ENCODE results near the gene PRAC1. TPM values are rescaled to one million over a fixed set of nuclear protein-coding genes. Genes with fewer than 3 reads are reported as not detected.

Gene PRAC1
- total and polyA plus RNA-seq, 2 of the 8 experiments (the other 6 are each of a cell fraction or from before 2014, with no cell fraction given): not detected

- Histone ChIP-seq H3K23me2 (ENCODE audit: low read depth, low read length) (peaks cover 7% of the 10 kb centered on the region; the same call in 1 of the 2 replicates), H3K4me3 (ENCODE audit: extremely low read depth in 1 of 4, insufficient read depth in 2 of 4, low read depth in 3 of 4, low read length in 4 of 4) (no peak overlapping the region), H3K27me3 (replicated peaks in 1 of 4; ENCODE audit: control insufficient read depth in 3 of 4, extremely low read depth in 1 of 4, insufficient read depth in 3 of 4, low read length in 3 of 4) (peaks cover 53 to 86% (median 72%) of the 10 kb centered on the region in 4 experiments), H3K4me1 (replicated peaks in 1 of 4; ENCODE audit: control insufficient read depth in 3 of 4, insufficient read depth in 4 of 4, low read length in 3 of 4) (peaks cover 11 to 31% (median 20%) of the 10 kb centered on the region in 4 experiments; a peak in 6 of 7 replicates), H3K9ac (replicated peaks in 1 of 4; ENCODE audit: extremely low read depth in 1 of 4, low read depth in 3 of 4, low read length in 3 of 4) (no peak overlapping the region), H3K14ac (ENCODE audit: insufficient read length) (no peak overlapping the region), H2AK5ac (ENCODE audit: low read depth, low read length) (no peak overlapping the region), H3K23ac (ENCODE audit: insufficient read length) (no peak overlapping the region), H3K4me2 (ENCODE audit: insufficient read depth in 1 of 2, low read depth in 2 of 2, low read length in 2 of 2) (peak overlapping the region in 1 of 2 experiments; percentile 77; a peak in 1 of 4 replicates), H3K36me3 (ENCODE audit: control insufficient read depth in 2 of 4, insufficient read depth in 4 of 4, low read length in 3 of 4) (no peaks in the 10 kb centered on the region; a peak in 1 of 8 replicates), H4K5ac (ENCODE audit: insufficient read length, low read depth, low read length) (no peak overlapping the region), H3K79me1 (ENCODE audit: low read depth, low read length) (no peaks in the 10 kb centered on the region; the same call in 1 of the 2 replicates), H3K18ac (ENCODE audit: extremely low read depth, low read length) (no peak overlapping the region), H2BK12ac (ENCODE audit: low read depth, low read length) (no peak overlapping the region), H2BK20ac (ENCODE audit: low read length) (no peak overlapping the region), H3K56ac (replicated peaks; ENCODE audit: insufficient read length, low read depth, low read length) (no peak overlapping the region), H3K9me3 (ENCODE audit: insufficient read depth in 2 of 2, low read depth in 1 of 2, low read length in 1 of 2) (no peaks in the 10 kb centered on the region), H4K8ac (ENCODE audit: extremely low read depth, insufficient read depth, low read length) (no peak overlapping the region), H3K79me2 (ENCODE audit: control insufficient read depth in 1 of 2, insufficient read depth in 2 of 2, low read length in 2 of 2) (no peaks in the 10 kb centered on the region), H4K91ac (replicated peaks; ENCODE audit: insufficient read length, low read length) (no peak overlapping the region), H3K27ac (ENCODE audit: low read depth, low read length) (no peak overlapping the region), H2BK5ac (ENCODE audit: low read depth, low read length) (no peak overlapping the region), H2BK15ac (ENCODE audit: low read length) (no peak overlapping the region), H2BK120ac (replicated peaks; ENCODE audit: low read depth, low read length) (no peak overlapping the region), H3K4ac (replicated peaks; ENCODE audit: insufficient read length, low read depth, low read length) (no peak overlapping the region), H2AFZ (ENCODE audit: low read length) (no peak overlapping the region), H4K20me1 (replicated peaks in 1 of 2; ENCODE audit: control insufficient read depth in 1 of 2, insufficient read depth in 2 of 2, low read length in 2 of 2) (peaks cover 17 to 21% of the 10 kb centered on the region in 2 experiments)
- TF ChIP-seq KDM4A (IDR thresholded peaks at IDR 0.05; ENCODE audit: low read depth, low read length, severe bottlenecking) (no peak), ASH2L (IDR thresholded peaks at IDR 0.05; ENCODE audit: low read length) (no peak), RNF2 (IDR thresholded peaks at IDR 0.05; ENCODE audit: borderline replicate concordance, low read depth, low read length, missing control alignments, poor library complexity, severe bottlenecking) (peak; percentile 73), CREB1 (IDR thresholded peaks at IDR 0.05) (no peak), ATF3 (IDR thresholded peaks at IDR 0.05; ENCODE audit: insufficient read depth, low read depth, low read length) (no peak), BACH1 (IDR thresholded peaks at IDR 0.05; ENCODE audit: low read length) (no peak), CBX8 (IDR thresholded peaks at IDR 0.05; ENCODE audit: borderline replicate concordance, low read depth, low read length) (peak; percentile 63; the same call in 1 of the 2 replicates), ZNF274 (IDR thresholded peaks at IDR 0.05; ENCODE audit: borderline replicate concordance, extremely low read depth, low read length) (no peak)
- DNase-seq (ENCODE audit: low read depth in 1 of 2, low spot score in 2 of 2) (no peak), FAIRE-seq (no peak)
- ChIA-PET POLR2A (ENCODE audit: partially characterized antibody) (interaction anchor here (0.6 to 1.1 kb wide), 3 partner anchors 12 to 72 kb away, joined by 4 read pairs; no protein-coding TSS in a partner anchor), CTCF (ENCODE audit: partially characterized antibody) (interaction anchor here (0.6 to 13.5 kb wide), 17 partner anchors 12 to 190 kb away, joined by 3 to 147 read pairs (median 4); no protein-coding TSS in a partner anchor)
- 21% methylated on average over 10 of the region's 10 CpGs; no CpG with 5 or more reads in 1 of the 2 experiments for WGBS, 2 experiments (ENCODE audit: extremely low coverage in 1 of 2, insufficient coverage in 1 of 2, insufficient read length in 1 of 2, insufficient replicate concordance in 2 of 2, low coverage in 1 of 2, low lambda C conversion rate in 2 of 2, missing lambda C conversion rate in 1 of 2)
These were observed 4.7 kb downstream of the PRAC1 start for GRCh38 chr17:48717367-48718226.
